ENCODE measurements around the gene SORBS2. TPM values are rescaled to one million over a fixed set of nuclear protein-coding genes. Genes with fewer than 3 reads are reported as not detected.

SORBS2 gene
- total RNA-seq, 1 experiment from 2014 or later: 0.34 TPM

- Histone ChIP-seq H3K9me3 (ENCODE audit: control insufficient read depth in 1 of 2, insufficient read depth in 1 of 2, low read depth in 1 of 2, low read length in 2 of 2) (no peaks in the 10 kb centered on the region), H3K9ac (ENCODE audit: low read length) (no peak overlapping the region), H2AFZ (ENCODE audit: low read depth, low read length, poor library complexity, severe bottlenecking) (no peak overlapping the region), H3K4me2 (ENCODE audit: low read length) (no peak overlapping the region), H3K9me2 (ENCODE audit: insufficient read depth) (no peaks in the 10 kb centered on the region), H3K79me2 (ENCODE audit: insufficient read depth, low read length) (no peaks in the 10 kb centered on the region), H3K4me1 (ENCODE audit: control insufficient read depth in 1 of 2, insufficient read depth in 2 of 2, low read length in 2 of 2) (no peaks in the 10 kb centered on the region), H3K27ac (ENCODE audit: low read depth, low read length) (no peak overlapping the region), H3K36me3 (ENCODE audit: control insufficient read depth in 1 of 2, insufficient read depth in 2 of 2, low read length in 2 of 2) (no peaks in the 10 kb centered on the region), H3K4me3 (replicated peaks in 1 of 2; ENCODE audit: low read depth in 1 of 2, low read length in 2 of 2) (no peak overlapping the region), H3K27me3 (ENCODE audit: insufficient read depth, low read length) (no peaks in the 10 kb centered on the region), H4K20me1 (ENCODE audit: insufficient read depth) (no peaks in the 10 kb centered on the region)
- CTCF ChIA-PET: no interaction called here
- DNase-seq (ENCODE audit: low read depth, low spot score): no peak
- intact Hi-C loops (cut with micrococcal nuclease): no loop called here
- POLR2A ChIA-PET: no interaction called here
- RAD21 ChIA-PET (ENCODE audit: low non-redundant PET in 1 of 2, low total read pairs in 2 of 2, uncharacterized antibody in 2 of 2, unreplicated experiment in 2 of 2): no interaction called here
- no TSS peak for BruUV-seq (replicated peaks)
- no peak for TF ChIP-seq ZFX (IDR thresholded peaks at IDR 0.05)
- TF ChIP-seq JUND (IDR thresholded peaks at IDR 0.05): no peak
- no peak for TF ChIP-seq CBX3 (IDR thresholded peaks at IDR 0.05; ENCODE audit: low read depth)
- TF ChIP-seq ZBTB33 (IDR thresholded peaks at IDR 0.05; ENCODE audit: extremely low read depth, insufficient replicate concordance, low read length): no peak
- no peak for TF ChIP-seq POLR2A (IDR thresholded peaks at IDR 0.05; ENCODE audit: borderline replicate concordance, extremely low read depth, insufficient read depth, insufficient read length)
- no peak for TF ChIP-seq FOSL1 (IDR thresholded peaks at IDR 0.05; ENCODE audit: low read depth)
- TF ChIP-seq REST (IDR thresholded peaks at IDR 0.05; ENCODE audit: low read depth): no peak
- no peak for TF ChIP-seq ZNF274 (IDR thresholded peaks at IDR 0.05; ENCODE audit: low read depth, low read length)
- no peak for TF ChIP-seq EZH2 (IDR thresholded peaks at IDR 0.05)
- no peak for TF ChIP-seq MAX (IDR thresholded peaks at IDR 0.05)
- no peak for TF ChIP-seq SRF (IDR thresholded peaks at IDR 0.05; ENCODE audit: low read depth)
- TF ChIP-seq TCF7L2 (IDR thresholded peaks at IDR 0.05; ENCODE audit: borderline replicate concordance, extremely low read depth, insufficient read depth, insufficient read length): no peak
- TF ChIP-seq YY1 (IDR thresholded peaks at IDR 0.05; ENCODE audit: extremely low read depth, insufficient replicate concordance, low read depth, low read length): no peak
- no peak for TF ChIP-seq EGR1 (IDR thresholded peaks at IDR 0.05; ENCODE audit: low read depth)
- no peak for TF ChIP-seq SP1 (IDR thresholded peaks at IDR 0.05; ENCODE audit: low read depth)
- TF ChIP-seq ATF3 (IDR thresholded peaks at IDR 0.05): no peak
- no peak for TF ChIP-seq SIN3A (IDR thresholded peaks at IDR 0.05; ENCODE audit: low read depth)
- no peak for ATAC-seq
Measured at GRCh38 chr4:185781555-185782215, 30.3 kb downstream of the SORBS2 start.
